Colonic mucosa (tissue), 4 donors: Measurements from ENCODE around the gene GAS7. TPM values are rescaled to one million over a fixed set of nuclear protein-coding genes. Genes with fewer than 3 reads are reported as not detected.
"Not testable (repeated sequence)": the region's sequence is repeated elsewhere in the genome, so short reads cannot be mapped to it uniquely, and the experiment has no call there.

Experiments
- DNase-seq: peaks from one replicate; pipeline ENCODE4 v3.0.0-alpha.2; 2020
- H3K27ac ChIP-seq: fragments of 200-600 bp; one replicate; pipeline ENCODE4 v1.8.0; 2021
- H3K27me3 ChIP-seq: fragments of 200-600 bp; one replicate; pipeline ENCODE4 v1.8.0; 2021
- H3K36me3 ChIP-seq: fragments of 200-600 bp; one replicate; pipeline ENCODE4 v1.8.0; 2021
- H3K4me1 ChIP-seq: fragments of 200-600 bp; one replicate; pipeline ENCODE4 v1.8.0; 2021; ENCODE audit warnings: mild to moderate bottlenecking
- H3K4me3 ChIP-seq: fragments of 200-600 bp; one replicate; pipeline ENCODE4 v1.8.0; 2021
- H3K9ac ChIP-seq, 2 donors: one replicate each; pipeline ENCODE4 v1.7.0; 2013; ENCODE audit warnings: control low read depth in 2 of 2, low read depth in 2 of 2, low read length in 2 of 2
- H3K9me3 ChIP-seq: fragments of 200-600 bp; one replicate; pipeline ENCODE4 v1.8.0; 2021
- CTCF ChIP-seq: fragments of 200-600 bp; IDR thresholded peaks from one replicate; pipeline ENCODE4 v1.8.0; 2022; ENCODE audit warnings: antibody characterized with exemption, mild to moderate bottlenecking
- intact Hi-C: fragments of 100-400 bp; cut with DNase I; formaldehyde crosslinking; loops from one replicate; pipeline ENCODE4 v1.14.1; 2022
- total RNA-seq, 2 donors: library from RNA; stranded (reverse); fragmentation: NEBNext Ultra II Directional in 1 of 2; extraction: Animal tissue kit (Norgen Biotek cat#: 25700) in 1 of 2; gene quantifications; one replicate each; pipeline ENCODE4 v1.2.1, GENCODE V29; 2021
- donor health status: healthy.
- donor health status: DM: no; HTN: no; CAD: no.
- donor health status: DM: no; HTN: no; CAD: no.

The GAS7 gene
- total RNA-seq, 2 donors from 2014 or later, result 4.7 to 17.0 TPM

GRCh38 chr17:10019941-10020451 is 178.4 kb downstream of the GAS7 start:
- H3K4me3 ChIP-seq, result no peak overlapping the region
- H3K4me1 ChIP-seq, result no peaks in the 10 kb centered on the region
- no peaks in the 10 kb centered on the region for H3K9me3 ChIP-seq
- intact Hi-C loops, result no loop called here
- H3K27me3 ChIP-seq, result no peaks in the 10 kb centered on the region
- no peaks in the 10 kb centered on the region for H3K36me3 ChIP-seq
- no peak for DNase-seq
- TF ChIP-seq CTCF, result no peak
- no peak overlapping the region for H3K9ac ChIP-seq
- no peak overlapping the region for H3K27ac ChIP-seq

GRCh38 chr17:10018461-10018891 is 179.9 kb downstream of the GAS7 start:
- TF ChIP-seq CTCF, result no peak
- intact Hi-C loops, result no loop called here
- Histone ChIP-seq H3K27ac (no peak overlapping the region), H3K4me1 (no peaks in the 10 kb centered on the region), H3K27me3 (no peaks in the 10 kb centered on the region), H3K9me3 (no peaks in the 10 kb centered on the region), H3K4me3 (no peak overlapping the region), H3K9ac (no peak overlapping the region), H3K36me3 (no peaks in the 10 kb centered on the region)
- DNase-seq, result no peak

GRCh38 chr17:10016958-10017570 is 181.3 kb downstream of the GAS7 start:
- H3K27ac ChIP-seq, intact Hi-C loops, H3K4me3 ChIP-seq, H3K9ac ChIP-seq, H3K36me3 ChIP-seq, H3K4me1 ChIP-seq, H3K27me3 ChIP-seq, DNase-seq, H3K9me3 ChIP-seq: not testable (repeated sequence)

GRCh38 chr17:10013365-10014112 is 184.9 kb downstream of the GAS7 start:
- no peak overlapping the region for H3K9ac ChIP-seq
- H3K36me3 ChIP-seq, result no peaks in the 10 kb centered on the region
- no peak for TF ChIP-seq CTCF
- intact Hi-C loops, result no loop called here
- no peaks in the 10 kb centered on the region for H3K9me3 ChIP-seq
- peak; percentile 34 for DNase-seq
- peak overlapping the region; percentile 8 for H3K27ac ChIP-seq
- no peaks in the 10 kb centered on the region for H3K27me3 ChIP-seq
- H3K4me3 ChIP-seq, result no peak overlapping the region
- no peaks in the 10 kb centered on the region for H3K4me1 ChIP-seq

- Histone ChIP-seq H3K4me3 (no peak overlapping the region), H3K27me3 (no peaks in the 10 kb centered on the region), H3K9ac (no peak overlapping the region), H3K36me3 (no peaks in the 10 kb centered on the region), H3K4me1 (no peaks in the 10 kb centered on the region), H3K9me3 (no peaks in the 10 kb centered on the region), H3K27ac (no peak overlapping the region)
- no peak for DNase-seq
- intact Hi-C loops, result no loop called here
- no peak for TF ChIP-seq CTCF
Measured at GRCh38 chr17:10010752-10011151, 187.7 kb downstream of the GAS7 start.

- H3K36me3 ChIP-seq, result no peaks in the 10 kb centered on the region
- no peak for DNase-seq
- no peak for TF ChIP-seq CTCF
- no peaks in the 10 kb centered on the region for H3K9me3 ChIP-seq
- H3K27me3 ChIP-seq, result no peaks in the 10 kb centered on the region
- H3K27ac ChIP-seq, result no peak overlapping the region
- no peak overlapping the region for H3K9ac ChIP-seq
- no peak overlapping the region for H3K4me3 ChIP-seq
- intact Hi-C loops, result no loop called here
- no peaks in the 10 kb centered on the region for H3K4me1 ChIP-seq
Measured at GRCh38 chr17:10003705-10004104, 194.7 kb downstream of the GAS7 start.

GRCh38 chr17:10002567-10003360 is 195.6 kb downstream of the GAS7 start:
- DNase-seq, H3K27ac ChIP-seq, H3K4me3 ChIP-seq, H3K9me3 ChIP-seq, H3K36me3 ChIP-seq, H3K27me3 ChIP-seq, H3K9ac ChIP-seq, H3K4me1 ChIP-seq, intact Hi-C loops: not testable (repeated sequence)
